ENCODE results near the gene RBM14. TPM values are rescaled to one million over a fixed set of nuclear protein-coding genes. Genes with fewer than 3 reads are reported as not detected.

The RBM14 gene
- total and polyA plus RNA-seq, 2 of the 4 experiments (the other 2 are of a cell fraction): 9.3 to 31.1 TPM

- peaks cover 11% of the 10 kb centered on the region for H3K4me1 ChIP-seq (ENCODE audit: control insufficient read depth, insufficient read depth, low read length)
- H3K27ac ChIP-seq (ENCODE audit: insufficient read depth, low read length): peak overlapping the region; percentile 61; the same call in 1 of the 2 replicates
- H2BK5ac ChIP-seq (ENCODE audit: low read depth, low read length, poor library complexity, severe bottlenecking): peak overlapping the region; percentile 28
- H3K9ac ChIP-seq (ENCODE audit: low read depth, low read length): peak overlapping the region; percentile 24; the same call in 1 of the 2 replicates
- ChIA-PET POLR2A (ENCODE audit: unreplicated experiment) (interaction anchor here (0.5 kb wide), 1 partner anchor 44 kb away, joined by 17 read pairs; no protein-coding TSS in a partner anchor), CTCF (interaction anchor here (0.6 kb wide), 1 partner anchor 76 kb away, joined by 6 read pairs; no protein-coding TSS in a partner anchor)
- peak overlapping the region; percentile 25; the same call in 1 of the 2 replicates for H3K4ac ChIP-seq (ENCODE audit: low read depth, low read length)
- H4K91ac ChIP-seq (ENCODE audit: insufficient read depth, low read depth, low read length): no peak overlapping the region
- H3K14ac ChIP-seq (replicated peaks; ENCODE audit: low read depth, low read length): no peak overlapping the region; the same call in 1 of the 2 replicates
- intact Hi-C loops (cut with micrococcal nuclease): no loop called here
- TF ChIP-seq MAFK (IDR thresholded peaks at IDR 0.05; ENCODE audit: low read depth, low read length) (no peak), RFX5 (IDR thresholded peaks at IDR 0.05; ENCODE audit: low read depth, low read length) (no peak), CEBPB (IDR thresholded peaks at IDR 0.05; ENCODE audit: low read depth, low read length) (no peak), NFE2L2 (IDR thresholded peaks at IDR 0.05; ENCODE audit: low read depth, low read length) (no peak), RCOR1 (IDR thresholded peaks at IDR 0.05; ENCODE audit: insufficient replicate concordance, low read length) (no peak), CHD1 (IDR thresholded peaks at IDR 0.05; ENCODE audit: low read depth, low read length) (no peak), SMC3 (IDR thresholded peaks at IDR 0.05; ENCODE audit: low read depth, low read length) (no peak), RAD21 (IDR thresholded peaks at IDR 0.05; ENCODE audit: low read length) (no peak), POLR2A (IDR thresholded peaks at IDR 0.05; ENCODE audit: low read depth, low read length) (no peak)
- no peaks in the 10 kb centered on the region for H3K27me3 ChIP-seq (ENCODE audit: control insufficient read depth, insufficient read depth, low read length)
- H3K9me3 ChIP-seq (ENCODE audit: control insufficient read depth, insufficient read depth, low read length): no peaks in the 10 kb centered on the region
- H4K5ac ChIP-seq (ENCODE audit: low read depth, low read length): peak overlapping the region; percentile 13; the same call in 1 of the 2 replicates
- H2BK15ac ChIP-seq (ENCODE audit: low read depth, low read length): no peak overlapping the region
- no TSS peak for BruUV-seq (replicated peaks)
- WGBS, 2 experiments (ENCODE audit: extremely low coverage in 2 of 2, insufficient read length in 1 of 2): no CpG with 5 or more reads among the region's 5 CpGs
- in situ Hi-C loops (cut with MboI; ENCODE audit: low sequenced_read_pairs): no loop called here
- no peak overlapping the region for H3K56ac ChIP-seq (ENCODE audit: extremely low read depth, insufficient read depth, low read length)
- H3K18ac ChIP-seq (ENCODE audit: low read depth, low read length): peak overlapping the region; percentile 5; the same call in 1 of the 2 replicates
- dilution Hi-C loops (cut with HindIII; ENCODE audit: low sequenced_read_pairs, unreplicated experiment): no loop called here
- peaks cover 24% of the 10 kb centered on the region for H3K9me1 ChIP-seq (ENCODE audit: insufficient read depth, low read length)
- no peak overlapping the region for H2AFZ ChIP-seq (replicated peaks; ENCODE audit: low read length, poor library complexity)
- peak; percentile 76 for DNase-seq
- no peak overlapping the region; the same call in 1 of the 2 replicates for H2AK5ac ChIP-seq (ENCODE audit: low read depth, low read length)
- no peak overlapping the region for H2AK9ac ChIP-seq (replicated peaks; ENCODE audit: low read depth, low read length, poor library complexity)
- 0 out of 2 replicates have a peak, but pooled peaks cover 4% of the 10 kb centered on the region for H4K20me1 ChIP-seq (ENCODE audit: insufficient read depth, low read length)
- no peak overlapping the region for H3K4me3 ChIP-seq (ENCODE audit: insufficient read depth, low read depth, low read length)
- H3K36me3 ChIP-seq (ENCODE audit: control insufficient read depth, insufficient read depth, low read length): peaks cover 16% of the 10 kb centered on the region
- H2BK20ac ChIP-seq (ENCODE audit: low read depth, low read length): no peak overlapping the region
- peaks cover 28 to 44% of the 10 kb centered on the region in 2 experiments for H3K79me1 ChIP-seq (ENCODE audit: low read depth in 1 of 2, low read length in 2 of 2)
- H4K8ac ChIP-seq (ENCODE audit: low read depth in 2 of 2, low read length in 2 of 2): peak overlapping the region in 1 of 2 experiments; percentile 46; a peak in 2 of 4 replicates
- peak overlapping the region; percentile 38; the same call in 1 of the 2 replicates for H3K23ac ChIP-seq (ENCODE audit: low read depth, low read length)
- H3K4me2 ChIP-seq (ENCODE audit: low read depth, low read length): peak overlapping the region; percentile 62
- ATAC-seq (ENCODE audit: low read depth): peak; percentile 22
- H2BK120ac ChIP-seq (ENCODE audit: low read depth, low read length): no peak overlapping the region
Observed at GRCh38 chr11:66595245-66595904, 21.1 kb upstream of the RBM14 start.

Measured in IMR-90 (cell line).